ENCODE measurements around the gene TNKS2.

Gene TNKS2

DNA sequence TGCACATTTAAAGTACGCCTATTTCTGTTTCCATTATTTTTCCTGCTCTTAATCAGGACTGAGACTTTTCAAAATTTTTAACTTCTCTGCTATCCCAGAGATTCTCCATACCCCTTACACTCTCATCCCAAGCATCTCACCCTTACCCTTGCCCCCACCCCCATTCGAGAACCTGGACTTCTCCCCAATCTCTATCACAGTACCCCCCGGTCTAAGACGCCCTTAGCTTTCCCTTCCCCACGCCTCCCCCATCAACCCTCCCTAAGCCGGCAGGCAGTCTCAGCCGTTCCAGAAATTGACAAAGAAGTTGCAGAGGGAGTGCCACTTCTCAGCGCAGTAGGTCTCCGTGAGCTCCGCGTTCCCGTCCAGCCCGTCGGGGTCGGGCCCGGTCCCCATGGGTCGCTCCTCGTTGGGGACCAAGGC lies 109.7 kb downstream of the TNKS2 start:
- Histone ChIP-seq H3K23ac (ENCODE audit: low read length in 2 of 2) (peak overlapping the region in 1 of 2 experiments; percentile 89), H3K9ac (ENCODE audit: low read length) (peak overlapping the region; percentile 59), H3K4me2 (ENCODE audit: low read length, poor library complexity, severe bottlenecking) (peak overlapping the region; percentile 98), H3K27ac (ENCODE audit: low read length, poor library complexity, severe bottlenecking) (no peak overlapping the region), H2BK120ac (ENCODE audit: low read depth, low read length) (peak overlapping the region; percentile 34), H2AK5ac (ENCODE audit: low read length, severe bottlenecking) (no peak overlapping the region), H3K18ac (ENCODE audit: low read depth in 1 of 2, low read length in 2 of 2) (peak overlapping the region; percentile 89 to 93), H3K79me1 (replicated peaks; ENCODE audit: low read length, poor library complexity, severe bottlenecking) (peaks cover 7% of the 10 kb centered on the region), H2BK5ac (ENCODE audit: low read depth, low read length, poor library complexity, severe bottlenecking) (no peak overlapping the region), H4K8ac (ENCODE audit: low read length) (peak overlapping the region; percentile 82), H3K14ac (ENCODE audit: low read length in 2 of 2) (peak overlapping the region; percentile 4 to 95), H3K36me3 (ENCODE audit: control insufficient read depth in 1 of 2, insufficient read depth in 2 of 2, low read depth in 1 of 2, low read length in 2 of 2) (no peaks in the 10 kb centered on the region), H4K91ac (ENCODE audit: low read length) (peak overlapping the region; percentile 50), H3K4ac (ENCODE audit: low read depth in 1 of 2, low read length in 2 of 2) (peak overlapping the region; percentile 73 to 97), H3K4me1 (ENCODE audit: control insufficient read depth, insufficient read depth, low read depth, low read length) (peaks cover 10% of the 10 kb centered on the region), H3K4me3 (ENCODE audit: insufficient read depth in 1 of 2, low read depth in 1 of 2, low read length in 2 of 2) (peak overlapping the region; percentile 81 to 86), H3K9me3 (ENCODE audit: control insufficient read depth, low read length) (no peaks in the 10 kb centered on the region), H2BK15ac (ENCODE audit: low read depth, poor library complexity, severe bottlenecking) (peak overlapping the region; percentile 69), H3K27me3 (ENCODE audit: control insufficient read depth in 1 of 2, insufficient read depth in 1 of 2, low read length in 2 of 2) (no peaks in the 10 kb centered on the region), H2BK12ac (ENCODE audit: low read length in 2 of 2) (peak overlapping the region in 1 of 2 experiments; percentile 71), H2AFZ (ENCODE audit: low read depth, low read length) (peak overlapping the region; percentile 94)
- peak; percentile 52 for DNase-seq
- 4% methylated on average over 18 of the region's 18 CpGs for WGBS

DNA sequence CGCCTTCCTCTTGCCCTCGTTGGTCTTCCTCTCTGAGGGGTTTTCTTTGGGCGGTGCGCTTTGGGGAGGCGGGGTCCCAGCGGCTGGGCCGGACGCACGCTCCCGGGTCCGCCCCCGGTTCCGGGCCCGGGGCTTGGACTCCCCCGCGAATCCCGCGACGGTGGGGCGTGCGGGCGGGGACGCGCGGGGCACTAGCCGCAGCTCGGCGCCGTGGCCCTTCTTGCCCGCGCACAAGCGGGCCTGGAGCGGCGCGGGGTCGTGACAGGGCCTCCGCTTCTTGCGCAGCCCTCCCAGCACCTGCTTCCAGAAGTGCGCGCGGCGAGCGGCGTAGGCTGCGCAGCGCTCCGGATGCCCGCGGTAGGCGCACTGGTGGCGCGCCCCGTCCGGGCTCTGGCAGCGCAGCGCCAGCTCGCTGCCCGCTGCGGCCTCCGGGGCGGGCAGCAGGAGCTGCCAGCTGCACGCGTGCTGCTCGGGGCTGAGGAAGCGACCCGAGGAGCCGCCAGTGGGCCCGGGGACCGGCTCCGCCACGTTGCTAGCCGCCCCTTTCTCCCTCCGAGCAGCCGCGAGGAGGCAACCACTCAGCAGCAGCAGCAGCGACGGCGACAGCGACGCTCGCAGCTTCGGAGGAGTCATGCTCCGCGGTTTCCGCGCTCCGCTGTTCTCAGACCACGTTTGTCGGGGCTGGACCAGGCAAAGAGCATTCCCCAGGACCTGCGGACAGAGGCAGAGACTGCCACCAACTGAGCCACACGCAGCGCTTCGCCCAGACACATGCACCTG lies 110.3 kb downstream of the TNKS2 start:
- H3K4ac ChIP-seq (ENCODE audit: low read depth in 1 of 2, low read length in 2 of 2) = peak overlapping the region; percentile 73 to 97
- H2BK15ac ChIP-seq (ENCODE audit: low read depth, poor library complexity, severe bottlenecking) = peak overlapping the region; percentile 69
- under 1% methylated on average over 69 of the region's 93 CpGs for WGBS
- no peak overlapping the region for H2BK5ac ChIP-seq (ENCODE audit: low read depth, low read length, poor library complexity, severe bottlenecking)
- H3K36me3 ChIP-seq (ENCODE audit: control insufficient read depth in 1 of 2, insufficient read depth in 2 of 2, low read depth in 1 of 2, low read length in 2 of 2) = no peaks in the 10 kb centered on the region
- H3K4me1 ChIP-seq (ENCODE audit: control insufficient read depth, insufficient read depth, low read depth, low read length) = peaks cover 10% of the 10 kb centered on the region
- no peak overlapping the region for H2AK5ac ChIP-seq (ENCODE audit: low read length, severe bottlenecking)
- H3K9ac ChIP-seq (ENCODE audit: low read length) = peak overlapping the region; percentile 59
- peak overlapping the region in 1 of 2 experiments; percentile 71 for H2BK12ac ChIP-seq (ENCODE audit: low read length in 2 of 2)
- H2AFZ ChIP-seq (ENCODE audit: low read depth, low read length) = peak overlapping the region; percentile 94
- H3K18ac ChIP-seq (ENCODE audit: low read depth in 1 of 2, low read length in 2 of 2) = peak overlapping the region; percentile 89 to 93
- H3K27ac ChIP-seq (ENCODE audit: low read length, poor library complexity, severe bottlenecking) = no peak overlapping the region
- no peaks in the 10 kb centered on the region for H3K9me3 ChIP-seq (ENCODE audit: control insufficient read depth, low read length)
- H4K91ac ChIP-seq (ENCODE audit: low read length) = peak overlapping the region; percentile 50
- peak overlapping the region; percentile 81 to 86 for H3K4me3 ChIP-seq (ENCODE audit: insufficient read depth in 1 of 2, low read depth in 1 of 2, low read length in 2 of 2)
- H4K8ac ChIP-seq (ENCODE audit: low read length) = peak overlapping the region; percentile 82
- peak; percentile 85 for DNase-seq
- H3K4me2 ChIP-seq (ENCODE audit: low read length, poor library complexity, severe bottlenecking) = peak overlapping the region; percentile 98
- peak overlapping the region; percentile 73 for H2BK120ac ChIP-seq (ENCODE audit: low read depth, low read length)
- H3K14ac ChIP-seq (ENCODE audit: low read length in 2 of 2) = peak overlapping the region; percentile 4 to 95
- H3K79me1 ChIP-seq (replicated peaks; ENCODE audit: low read length, poor library complexity, severe bottlenecking) = peaks cover 7% of the 10 kb centered on the region
- no peaks in the 10 kb centered on the region for H3K27me3 ChIP-seq (ENCODE audit: control insufficient read depth in 1 of 2, insufficient read depth in 1 of 2, low read length in 2 of 2)
- H3K23ac ChIP-seq (ENCODE audit: low read length in 2 of 2) = peak overlapping the region in 1 of 2 experiments; percentile 89

- Histone ChIP-seq H3K4ac (ENCODE audit: low read depth in 1 of 2, low read length in 2 of 2) (peak within 1 kb of the TSS; percentile 73 to 78), H2BK5ac (ENCODE audit: low read depth, low read length, poor library complexity, severe bottlenecking) (no peak within 1 kb of the TSS), H2AK5ac (ENCODE audit: low read length, severe bottlenecking) (no peak within 1 kb of the TSS), H2BK12ac (ENCODE audit: low read length in 2 of 2) (no peak within 1 kb of the TSS), H3K9me3 (ENCODE audit: control insufficient read depth, low read length) (no peaks in the 10 kb centered on the region), H3K79me1 (replicated peaks; ENCODE audit: low read length, poor library complexity, severe bottlenecking) (peaks cover 7% of the 10 kb centered on the region), H3K4me2 (ENCODE audit: low read length, poor library complexity, severe bottlenecking) (peak within 1 kb of the TSS; percentile 98), H2AFZ (ENCODE audit: low read depth, low read length) (peak within 1 kb of the TSS; percentile 94), H2BK120ac (ENCODE audit: low read depth, low read length) (peak within 1 kb of the TSS; percentile 73), H3K36me3 (ENCODE audit: control insufficient read depth in 1 of 2, insufficient read depth in 2 of 2, low read depth in 1 of 2, low read length in 2 of 2) (no peaks in the 10 kb centered on the region), H3K18ac (ENCODE audit: low read depth in 1 of 2, low read length in 2 of 2) (peak within 1 kb of the TSS; percentile 81 to 84), H3K23ac (ENCODE audit: low read length in 2 of 2) (peak within 1 kb of the TSS in 1 of 2 experiments; percentile 77), H2BK15ac (ENCODE audit: low read depth, poor library complexity, severe bottlenecking) (peak within 1 kb of the TSS; percentile 69), H4K91ac (ENCODE audit: low read length) (peak within 1 kb of the TSS; percentile 1), H4K8ac (ENCODE audit: low read length) (peak within 1 kb of the TSS; percentile 82), H3K27me3 (ENCODE audit: control insufficient read depth in 1 of 2, insufficient read depth in 1 of 2, low read length in 2 of 2) (no peaks in the 10 kb centered on the region), H3K4me1 (ENCODE audit: control insufficient read depth, insufficient read depth, low read depth, low read length) (peaks cover 8% of the 10 kb centered on the region), H3K27ac (ENCODE audit: low read length, poor library complexity, severe bottlenecking) (no peak within 1 kb of the TSS), H3K4me3 (ENCODE audit: insufficient read depth in 1 of 2, low read depth in 1 of 2, low read length in 2 of 2) (peak within 1 kb of the TSS; percentile 81 to 86), H3K9ac (ENCODE audit: low read length) (peak within 1 kb of the TSS; percentile 59), H3K14ac (ENCODE audit: low read length in 2 of 2) (peak within 1 kb of the TSS; percentile 4 to 83)
- 1% methylated on average over 9 of the region's 19 CpGs for WGBS
- DNase-seq = peak; percentile 77
Measured at GRCh38 chr10:91909117-91909677, 111.0 kb downstream of the TNKS2 start, which contains the start of gene FGFBP3. TSS of gene FGFBP3 (minus strand) at chr10:91909486. CDS start at chr10:91908969, 517 bp downstream.

DNA sequence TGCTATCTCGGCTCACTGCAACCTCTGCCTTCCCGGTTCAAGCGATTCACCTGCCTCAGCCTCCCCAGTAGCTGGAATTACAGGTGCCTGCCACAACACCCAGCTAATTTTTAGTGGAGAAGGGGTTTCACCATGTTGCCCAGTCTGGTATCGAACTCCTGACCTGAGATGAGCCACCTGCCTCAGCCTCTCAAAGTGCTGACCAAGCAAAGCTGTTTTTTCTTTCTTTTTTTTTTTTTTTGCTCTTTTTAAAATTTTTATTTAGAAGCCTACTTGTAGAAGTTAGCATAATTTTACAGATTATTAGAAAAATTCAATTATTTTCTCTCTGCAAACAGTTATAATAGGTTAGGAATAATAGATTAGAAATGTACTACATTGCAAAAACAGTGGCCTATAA lies 112.2 kb downstream of the TNKS2 start:
- H3K18ac ChIP-seq (ENCODE audit: low read depth in 1 of 2, low read length in 2 of 2) = no peak overlapping the region
- H3K4me3 ChIP-seq (ENCODE audit: insufficient read depth in 1 of 2, low read depth in 1 of 2, low read length in 2 of 2) = no peak overlapping the region
- no peak overlapping the region for H3K23ac ChIP-seq (ENCODE audit: low read length in 2 of 2)
- 82% methylated on average over 3 of the region's 4 CpGs for WGBS
- no peak overlapping the region for H2BK120ac ChIP-seq (ENCODE audit: low read depth, low read length)
- no peak overlapping the region for H2BK12ac ChIP-seq (ENCODE audit: low read length in 2 of 2)
- H3K14ac ChIP-seq (ENCODE audit: low read length in 2 of 2) = no peak overlapping the region
- no peak overlapping the region for H2BK15ac ChIP-seq (ENCODE audit: low read depth, poor library complexity, severe bottlenecking)
- H3K4ac ChIP-seq (ENCODE audit: low read depth in 1 of 2, low read length in 2 of 2) = no peak overlapping the region
- no peak overlapping the region for H3K27ac ChIP-seq (ENCODE audit: low read length, poor library complexity, severe bottlenecking)
- no peak overlapping the region for H3K4me2 ChIP-seq (ENCODE audit: low read length, poor library complexity, severe bottlenecking)
- no peak overlapping the region for H2AK5ac ChIP-seq (ENCODE audit: low read length, severe bottlenecking)
- no peak overlapping the region for H4K8ac ChIP-seq (ENCODE audit: low read length)
- no peak overlapping the region for H2AFZ ChIP-seq (ENCODE audit: low read depth, low read length)
- H3K36me3 ChIP-seq (ENCODE audit: control insufficient read depth in 1 of 2, insufficient read depth in 2 of 2, low read depth in 1 of 2, low read length in 2 of 2) = no peaks in the 10 kb centered on the region
- no peaks in the 10 kb centered on the region for H3K27me3 ChIP-seq (ENCODE audit: control insufficient read depth in 1 of 2, insufficient read depth in 1 of 2, low read length in 2 of 2)
- H3K79me1 ChIP-seq (replicated peaks; ENCODE audit: low read length, poor library complexity, severe bottlenecking) = peaks cover 7% of the 10 kb centered on the region
- H4K91ac ChIP-seq (ENCODE audit: low read length) = no peak overlapping the region
- no peaks in the 10 kb centered on the region for H3K9me3 ChIP-seq (ENCODE audit: control insufficient read depth, low read length)
- no peak overlapping the region for H2BK5ac ChIP-seq (ENCODE audit: low read depth, low read length, poor library complexity, severe bottlenecking)
- H3K9ac ChIP-seq (ENCODE audit: low read length) = no peak overlapping the region
- no peak for DNase-seq
- peaks cover 8% of the 10 kb centered on the region for H3K4me1 ChIP-seq (ENCODE audit: control insufficient read depth, insufficient read depth, low read depth, low read length)

Measured in mesenchymal stem cell (in vitro differentiated cells and primary cell).